Dermis microvascular lymphatic vessel endothelial cell (primary cell): ENCODE measurements around the gene RASAL3. TPM values are rescaled to one million over a fixed set of nuclear protein-coding genes. Genes with fewer than 3 reads are reported as not detected.

ENCODE experiments used
- DNase-seq, 2 donors: peaks; one replicate each; pipeline versions ENCODE4 v3.0.0 to v3.0.0-alpha.2; 2010; ENCODE audit warnings: low read depth in 2 of 2
- total RNA-seq: library from RNA; depleted of rRNA; stranded (reverse); fragments of >200 nt; gene quantifications from 2 replicates; pipeline ENCODE4 v1.2.1, GENCODE V29; 2014

RASAL3 gene
- total RNA-seq, 1 donor from 2014 or later, result 14.4 TPM

DNA sequence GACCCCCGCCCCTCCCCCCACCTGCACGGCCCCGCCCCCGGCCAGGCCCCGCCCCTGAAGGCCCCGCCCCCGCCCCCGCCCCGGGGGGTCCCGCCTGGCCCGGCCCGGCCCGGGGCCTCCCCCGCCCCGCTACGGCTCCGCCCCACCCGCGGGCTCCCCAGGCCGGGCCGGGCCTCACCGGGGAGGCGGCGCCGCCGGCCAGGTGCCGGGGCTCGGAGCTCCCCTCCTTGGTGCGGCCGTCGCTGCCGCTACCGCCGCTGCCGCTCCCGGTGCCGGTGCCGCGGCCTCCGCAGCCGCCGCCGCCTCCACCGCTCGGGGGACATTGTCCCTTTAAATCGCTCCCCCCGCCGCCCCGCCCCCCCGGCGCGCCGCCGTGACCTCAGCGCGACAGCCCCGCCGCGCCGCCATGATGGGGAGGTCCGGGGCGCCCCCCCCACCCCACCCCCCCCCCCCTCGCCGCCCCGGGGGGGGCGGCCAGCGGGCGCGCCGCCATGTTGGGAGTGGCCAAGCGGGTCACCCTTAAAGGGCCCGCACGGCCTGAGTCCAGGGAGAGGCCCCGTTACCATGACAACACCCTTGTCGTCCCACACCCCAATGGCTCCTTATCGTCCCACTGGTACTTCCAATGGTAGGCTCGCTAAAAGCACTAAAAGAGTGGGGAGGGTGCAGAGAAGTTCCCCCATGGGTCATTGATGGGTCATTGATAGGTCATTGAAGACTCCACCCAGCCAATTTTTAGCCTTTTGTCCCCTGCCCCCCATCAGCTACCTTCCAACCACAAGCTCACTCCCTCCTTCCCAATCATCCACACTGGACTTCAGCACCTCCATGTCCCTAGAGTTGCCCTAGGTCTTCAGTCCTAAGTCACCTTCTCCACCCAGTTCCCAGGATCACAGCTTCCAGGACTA, 14.5 kb downstream of the RASAL3 start, which contains the start of gene WIZ:
WIZ (minus strand) TSS at position 337 of the 908 bp plus-strand sequence. CDS start 1,649 bp downstream, outside the sequence.
- DNase-seq, result peak in 1 of 2 donors; percentile 75

DNA sequence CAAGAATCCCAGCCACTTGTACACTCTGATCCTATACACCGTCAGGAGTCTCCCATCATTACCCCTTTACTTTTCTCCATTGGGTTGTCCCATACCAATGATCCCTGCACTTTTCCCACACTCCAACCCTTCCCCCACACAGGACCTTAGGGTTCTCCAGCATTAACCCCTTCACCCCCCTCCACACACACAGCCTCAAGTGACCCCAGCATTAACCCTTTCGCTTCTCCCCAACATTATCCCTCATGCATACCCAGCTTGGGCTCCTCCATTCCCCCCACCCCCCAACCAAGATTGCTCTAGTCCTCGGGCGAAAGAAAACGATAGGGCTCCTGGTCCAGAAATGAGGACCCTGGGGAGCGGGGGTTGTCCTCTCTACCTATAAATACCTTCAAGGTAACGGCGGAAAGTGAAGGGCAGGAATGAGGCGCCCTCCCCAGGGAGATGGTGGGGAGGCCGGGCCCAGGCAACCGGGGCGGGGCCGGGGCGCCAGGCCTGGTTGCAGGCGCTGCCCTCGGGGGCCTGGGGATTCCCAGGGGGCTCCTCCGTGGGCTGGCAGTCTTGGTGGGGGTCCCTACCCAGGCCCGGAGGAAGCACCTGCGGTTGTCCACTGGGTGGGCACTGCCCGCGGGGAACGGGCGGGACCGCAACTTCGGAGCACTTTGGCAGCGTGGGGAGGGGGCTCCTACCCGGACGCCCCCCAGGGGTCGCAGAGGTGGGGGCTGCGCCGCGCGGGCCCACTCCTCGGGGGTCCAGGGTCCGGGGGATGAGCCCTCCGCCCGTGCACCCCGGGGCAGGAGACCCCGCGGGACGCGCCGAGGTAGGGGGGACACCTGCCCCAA, 15.3 kb downstream of the RASAL3 start:
- peak in 1 of 2 donors; percentile 29 for DNase-seq

DNA sequence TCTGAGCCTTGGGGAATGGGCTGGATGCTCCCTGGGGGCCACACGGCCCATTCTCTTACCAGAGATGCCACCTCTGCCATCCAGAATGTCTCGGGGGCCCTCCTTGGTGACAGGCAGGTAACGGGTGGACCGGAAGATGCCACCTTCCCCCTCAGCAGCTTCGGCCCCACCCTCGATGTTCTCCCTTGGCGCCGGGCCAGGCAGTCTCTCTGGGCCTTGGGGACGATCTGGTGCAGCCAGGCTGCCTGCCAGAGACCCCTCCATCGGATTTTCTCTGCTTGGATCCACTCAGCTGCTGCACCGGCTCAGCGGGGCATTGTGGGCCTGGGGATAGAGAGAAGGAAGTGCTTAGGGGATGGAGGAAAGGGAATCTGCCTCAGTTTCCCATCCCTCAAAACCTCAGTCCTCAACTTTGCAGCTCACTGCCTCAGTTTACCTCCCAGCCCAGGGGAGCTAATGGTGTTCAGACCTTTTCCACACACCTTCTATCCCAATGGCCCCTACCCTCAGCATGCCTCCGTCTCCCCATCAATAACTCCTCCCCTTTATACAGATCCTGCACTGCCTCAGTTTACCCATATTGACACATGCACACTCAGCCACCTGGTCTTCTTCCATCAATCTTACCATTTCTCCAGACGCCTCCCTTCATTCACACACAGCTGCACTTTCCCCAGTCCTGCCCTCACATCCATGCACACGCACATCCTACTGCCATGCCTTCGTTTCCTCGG, 16.1 kb downstream of the RASAL3 start:
- DNase-seq, result no peak

DNA sequence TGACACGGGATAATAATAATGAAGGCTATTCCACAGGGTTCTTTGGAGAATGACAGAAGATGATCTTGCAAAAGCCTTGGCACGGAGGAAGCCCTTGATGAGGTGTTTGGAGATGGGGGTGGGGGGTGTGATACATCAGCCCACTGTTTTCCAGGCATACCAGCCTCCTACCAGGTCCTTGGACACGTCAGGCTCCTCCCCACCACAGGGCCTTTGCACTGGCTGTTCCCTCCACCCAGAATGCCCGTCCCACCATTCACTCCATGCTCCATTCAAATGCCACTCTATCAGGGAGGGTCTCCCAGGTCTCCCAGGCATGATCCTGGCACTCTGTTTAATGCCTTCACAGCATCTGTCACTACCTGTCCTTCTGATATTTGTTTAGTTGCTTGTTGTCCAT, 17.3 kb downstream of the RASAL3 start:
- no peak for DNase-seq

DNA sequence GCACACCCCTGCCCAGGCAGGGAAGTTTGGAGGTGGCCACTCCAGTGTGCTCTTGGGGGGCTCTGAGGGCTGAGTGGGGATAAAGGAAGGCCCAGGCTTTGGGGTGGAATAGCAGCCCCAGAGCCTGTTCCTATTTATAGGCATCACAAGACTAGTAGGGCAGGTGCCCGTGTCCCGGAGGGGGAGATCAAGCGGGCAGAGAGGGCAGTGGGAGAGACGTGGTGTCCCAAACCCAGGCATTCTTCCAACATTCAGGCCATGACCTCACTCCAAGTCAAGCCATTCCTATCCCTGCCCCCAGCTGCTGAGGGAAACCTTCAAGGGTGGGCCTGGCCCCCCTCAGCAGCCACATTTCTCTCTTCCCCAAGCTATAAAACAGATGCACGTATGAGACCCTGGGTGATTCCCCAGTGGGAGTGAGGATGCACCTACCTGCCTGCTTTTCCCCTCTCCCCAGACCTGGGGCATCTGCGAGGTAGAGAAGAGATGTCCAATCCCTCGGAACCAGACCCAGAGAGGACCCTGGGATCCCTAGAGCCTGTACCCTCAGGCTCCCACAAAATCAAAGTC, 18.5 kb downstream of the RASAL3 start:
- DNase-seq, result no peak

DNA sequence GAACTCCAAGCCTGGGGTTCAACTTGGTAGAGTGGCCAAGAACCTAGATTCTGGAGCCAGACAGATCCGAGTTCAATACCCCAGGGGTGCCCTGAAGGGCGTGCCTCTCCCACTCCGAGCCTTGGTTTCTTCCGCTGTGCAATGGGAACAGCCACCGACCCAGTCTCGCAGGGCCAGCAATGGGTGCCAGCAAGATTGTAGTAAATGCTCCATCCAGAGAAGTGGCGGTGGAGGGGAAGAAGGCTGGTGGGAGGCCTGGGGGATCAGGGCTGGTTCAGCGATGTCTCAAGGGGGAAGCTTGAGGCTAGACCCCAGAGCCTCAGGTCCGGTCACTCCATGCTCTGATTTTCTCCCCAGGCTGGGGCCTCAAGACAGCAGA, 19.1 kb downstream of the RASAL3 start:
- DNase-seq, result no peak

DNA sequence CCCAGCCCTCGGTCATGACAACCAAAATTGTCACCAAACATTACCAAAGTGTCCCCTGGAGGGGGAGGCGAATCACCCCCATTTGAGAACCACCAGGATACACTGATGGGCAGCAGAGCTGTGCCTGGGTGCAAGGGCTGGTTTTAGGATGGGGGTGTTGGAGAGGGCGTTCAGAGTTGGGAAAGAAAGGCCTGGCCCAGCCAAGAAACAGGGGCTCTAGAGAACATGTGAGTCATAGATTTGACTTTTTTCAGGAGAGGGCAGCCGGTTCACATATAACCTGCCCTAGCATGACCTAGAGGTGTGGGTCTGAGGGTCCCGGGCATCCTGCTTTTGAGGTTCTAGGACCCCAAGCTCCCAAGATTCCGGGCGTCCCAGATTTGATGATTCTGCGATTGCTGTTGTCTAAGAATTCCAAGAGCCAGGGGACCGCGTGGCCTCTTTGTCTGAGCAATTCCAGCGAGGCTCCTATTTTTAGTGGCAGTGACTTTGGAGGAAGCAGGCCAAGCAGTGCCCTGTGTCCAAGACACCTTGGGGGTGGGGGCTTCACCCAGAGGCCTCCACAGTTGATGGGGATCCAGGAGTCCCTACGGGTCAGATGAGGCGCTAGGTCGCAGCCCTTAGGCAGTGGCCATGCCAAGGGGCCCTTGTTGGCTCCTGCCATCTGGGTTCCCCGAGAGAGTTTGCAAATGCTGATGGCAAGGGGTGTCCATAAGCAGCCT, 19.7 kb downstream of the RASAL3 start:
- no peak for DNase-seq

DNA sequence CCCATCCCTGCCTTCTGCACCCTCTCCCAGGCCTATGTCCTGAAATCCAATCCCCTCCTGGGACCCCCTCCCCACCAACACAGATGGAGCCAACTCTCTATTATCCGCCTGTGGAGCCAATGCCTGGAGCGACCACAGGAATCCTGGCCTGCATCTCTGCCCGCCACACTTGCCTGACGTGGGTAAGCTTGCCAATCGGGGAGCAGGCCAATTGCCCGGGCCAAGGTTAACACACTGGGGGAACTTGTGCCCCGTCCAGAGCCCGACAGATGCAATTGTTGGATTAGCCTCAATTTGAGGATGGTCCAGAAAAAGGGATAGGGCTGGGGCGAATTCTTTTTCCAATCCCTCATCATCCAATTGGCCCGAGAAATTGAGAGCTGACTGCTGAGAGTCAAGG, 20.5 kb downstream of the RASAL3 start:
- no peak for DNase-seq

DNA sequence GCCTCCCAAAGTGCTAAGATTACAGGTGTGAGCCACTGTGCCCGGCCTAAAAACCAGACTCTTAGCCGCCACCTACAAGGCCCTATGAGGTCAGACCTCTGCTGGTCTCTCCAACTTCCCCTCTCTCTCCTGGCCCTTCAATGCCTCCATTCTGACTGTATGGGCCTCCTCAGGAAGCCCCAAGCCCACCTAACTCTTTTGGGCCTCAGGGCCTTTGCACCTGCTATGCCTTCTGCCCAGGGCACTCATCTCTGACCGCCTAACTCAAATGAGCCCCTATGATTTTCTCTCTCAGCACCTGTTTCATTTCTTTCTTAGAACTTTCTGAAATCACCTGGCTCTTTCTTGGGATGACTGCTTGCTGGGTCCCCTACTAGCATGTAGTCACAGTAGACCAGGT, 21.0 kb downstream of the RASAL3 start:
- no peak for DNase-seq

DNA sequence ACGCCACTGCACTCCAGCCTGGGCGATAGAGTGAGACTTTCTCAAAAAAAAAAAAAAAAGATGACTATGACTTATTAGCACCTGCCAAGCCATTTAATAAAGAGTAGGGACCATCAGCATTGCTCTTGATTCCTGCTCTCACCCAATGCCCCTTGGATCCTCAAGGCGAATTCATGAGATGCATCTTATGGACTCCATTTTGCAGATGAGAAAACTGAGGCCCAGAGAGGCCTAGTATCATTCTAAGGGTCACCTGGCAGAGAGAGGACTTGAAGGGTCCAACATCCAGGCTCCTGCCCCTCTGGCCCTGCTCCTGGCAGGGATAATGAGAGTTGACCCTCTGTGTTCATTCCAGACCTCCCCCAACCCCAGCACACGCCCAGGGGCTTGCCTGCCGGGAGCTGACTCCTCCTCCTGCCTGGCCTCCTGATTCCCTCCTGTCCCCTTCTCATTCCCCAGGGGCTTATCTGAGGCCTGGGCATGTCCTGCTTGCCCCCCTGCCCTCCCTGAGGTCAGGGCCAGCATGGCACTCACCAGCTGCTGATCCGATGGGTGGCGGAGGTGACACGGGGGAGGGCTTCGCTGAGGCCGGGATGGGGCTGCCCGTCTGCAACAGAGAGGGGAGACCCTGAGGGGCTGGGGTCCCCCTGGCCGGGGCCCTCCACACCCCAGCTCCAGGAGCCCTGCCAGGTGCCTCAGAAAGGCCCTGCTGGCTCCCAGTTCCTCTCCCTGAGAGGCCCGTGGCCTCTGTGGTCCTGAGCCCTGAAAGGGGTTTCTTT, 22.0 kb downstream of the RASAL3 start:
- no peak for DNase-seq

DNA sequence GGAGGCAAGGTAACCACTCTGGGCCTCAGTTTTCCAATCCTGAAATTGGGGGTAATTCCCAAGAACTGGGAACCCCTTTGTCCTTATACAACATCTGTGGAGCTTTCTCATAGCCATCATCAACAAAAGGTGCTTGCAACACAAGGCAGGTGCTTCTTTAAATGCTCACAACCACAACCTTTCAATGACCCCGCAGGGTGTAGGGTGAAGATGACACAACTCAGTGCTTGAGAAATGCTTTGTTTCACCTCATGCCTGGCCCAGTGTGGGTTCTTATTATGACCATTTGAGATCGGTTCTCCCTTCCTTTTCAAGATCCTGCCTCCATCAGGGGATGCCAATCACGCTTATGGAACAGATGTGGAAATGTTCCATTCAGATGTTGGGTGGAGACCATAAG, 23.0 kb downstream of the RASAL3 start:
- no peak for DNase-seq

DNA sequence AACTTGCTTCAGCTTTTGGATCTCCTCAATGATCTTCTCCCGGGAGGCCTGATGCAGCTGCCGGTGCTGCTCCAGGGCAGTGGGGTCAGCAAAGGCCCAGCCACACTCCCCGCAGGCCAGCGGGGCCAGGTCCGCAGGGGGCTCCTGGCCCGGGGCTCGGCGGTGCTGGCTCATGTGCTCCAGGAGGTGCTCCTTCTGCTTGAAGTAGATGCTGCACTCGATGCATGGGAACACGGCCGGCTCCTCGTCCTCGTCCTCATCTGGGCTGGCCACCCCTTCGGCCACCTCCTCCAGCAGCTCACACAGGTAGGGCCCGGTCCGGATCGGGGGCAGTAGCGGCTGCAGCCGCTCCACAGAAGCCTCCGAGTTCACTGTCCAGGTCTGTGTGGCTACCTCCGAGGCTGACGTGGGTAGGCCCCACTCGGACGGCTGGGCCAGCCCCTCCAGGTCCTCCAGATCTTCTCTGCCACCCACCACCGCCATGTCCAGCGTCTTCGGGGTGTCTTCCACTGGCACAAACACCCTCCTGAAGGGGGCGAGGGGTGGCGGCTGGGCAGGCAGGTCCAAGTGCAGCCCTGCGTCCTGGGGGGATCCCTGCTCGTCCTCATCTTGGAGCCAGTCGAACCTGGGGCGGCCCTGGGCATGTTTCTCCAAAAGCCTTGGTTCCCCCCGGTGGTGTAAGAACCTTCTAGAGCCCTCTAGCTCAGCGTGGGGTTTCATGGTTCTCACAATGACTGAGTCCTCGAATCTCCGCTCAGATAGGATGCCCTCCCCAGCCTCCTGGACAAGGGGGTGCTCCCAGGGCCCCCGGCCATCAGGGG, 24.3 kb downstream of the RASAL3 start:
- DNase-seq, result no peak

DNA sequence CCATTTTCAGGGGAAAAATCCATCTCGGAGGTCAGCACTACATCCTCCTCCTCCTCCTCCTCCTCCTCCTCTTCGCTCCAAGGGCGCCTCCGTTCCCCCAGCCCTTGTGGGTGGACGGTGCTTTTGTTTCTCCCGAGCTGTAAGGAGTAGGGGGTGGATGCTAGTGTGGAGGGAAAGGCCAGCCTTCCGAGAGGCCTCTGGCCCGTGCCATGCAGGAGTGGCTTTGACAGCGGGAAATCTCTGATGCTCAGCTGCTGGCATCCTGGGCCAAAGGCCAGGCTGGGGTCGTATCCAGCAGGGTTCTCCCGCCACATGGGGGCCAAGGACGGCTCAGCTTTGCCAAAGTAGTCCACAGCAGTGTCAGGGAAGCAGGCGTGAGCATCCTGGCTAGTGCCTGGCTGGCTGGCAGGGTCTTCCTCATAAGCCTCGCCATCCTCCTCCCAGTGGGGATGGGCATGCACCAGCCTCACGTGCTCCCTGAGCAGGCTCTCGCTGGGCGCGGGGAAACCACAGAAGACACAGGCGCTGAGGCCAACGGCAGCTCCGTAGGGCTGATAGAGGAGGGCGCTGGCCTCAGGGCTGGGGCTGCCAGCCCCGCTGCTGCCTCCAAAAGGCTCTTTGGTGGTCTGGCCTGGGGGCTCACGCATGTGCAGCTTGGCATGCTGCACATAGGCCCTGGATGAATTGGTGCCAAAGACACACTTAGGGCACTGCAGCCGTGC, 25.1 kb downstream of the RASAL3 start:
- DNase-seq, result no peak

DNA sequence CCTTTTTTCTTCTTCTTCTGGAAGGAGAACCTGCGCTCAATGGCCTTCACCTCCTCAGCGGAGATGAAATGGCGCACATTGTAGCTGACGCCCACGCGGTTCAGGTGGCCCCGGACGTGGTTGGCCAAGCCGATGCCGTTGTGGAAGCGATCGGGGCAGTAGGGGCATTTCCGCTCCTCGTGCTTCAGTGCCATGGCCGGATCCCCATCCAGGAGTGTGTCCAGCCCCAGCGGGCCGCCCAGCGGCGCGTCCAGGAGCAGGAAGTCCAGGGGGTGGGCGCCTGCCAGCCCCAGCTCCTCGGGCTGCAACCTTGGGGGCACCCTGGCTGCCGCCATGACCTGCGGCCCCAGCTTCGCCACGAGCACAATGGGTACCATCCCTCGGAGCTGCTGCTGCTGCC, 25.8 kb downstream of the RASAL3 start:
- DNase-seq, result no peak

DNA sequence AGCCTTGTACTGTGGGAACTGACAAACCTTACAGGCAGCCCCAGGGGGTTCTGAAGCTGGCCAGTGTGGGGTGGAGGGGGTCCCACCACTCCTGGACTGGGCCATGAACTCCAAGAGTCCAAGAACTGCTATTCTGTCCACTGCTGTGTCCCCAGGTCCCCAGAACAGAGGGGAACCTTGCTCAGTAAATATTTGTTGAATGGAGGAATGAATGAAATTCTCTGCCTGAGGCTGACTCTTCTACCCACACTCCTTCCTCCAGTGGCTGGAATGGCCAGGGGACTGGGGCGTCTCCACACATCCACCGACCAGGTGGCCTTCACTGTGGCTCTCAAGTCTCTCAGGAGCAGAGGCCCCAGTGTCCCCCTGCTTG, 26.2 kb downstream of the RASAL3 start:
- no peak for DNase-seq

DNA sequence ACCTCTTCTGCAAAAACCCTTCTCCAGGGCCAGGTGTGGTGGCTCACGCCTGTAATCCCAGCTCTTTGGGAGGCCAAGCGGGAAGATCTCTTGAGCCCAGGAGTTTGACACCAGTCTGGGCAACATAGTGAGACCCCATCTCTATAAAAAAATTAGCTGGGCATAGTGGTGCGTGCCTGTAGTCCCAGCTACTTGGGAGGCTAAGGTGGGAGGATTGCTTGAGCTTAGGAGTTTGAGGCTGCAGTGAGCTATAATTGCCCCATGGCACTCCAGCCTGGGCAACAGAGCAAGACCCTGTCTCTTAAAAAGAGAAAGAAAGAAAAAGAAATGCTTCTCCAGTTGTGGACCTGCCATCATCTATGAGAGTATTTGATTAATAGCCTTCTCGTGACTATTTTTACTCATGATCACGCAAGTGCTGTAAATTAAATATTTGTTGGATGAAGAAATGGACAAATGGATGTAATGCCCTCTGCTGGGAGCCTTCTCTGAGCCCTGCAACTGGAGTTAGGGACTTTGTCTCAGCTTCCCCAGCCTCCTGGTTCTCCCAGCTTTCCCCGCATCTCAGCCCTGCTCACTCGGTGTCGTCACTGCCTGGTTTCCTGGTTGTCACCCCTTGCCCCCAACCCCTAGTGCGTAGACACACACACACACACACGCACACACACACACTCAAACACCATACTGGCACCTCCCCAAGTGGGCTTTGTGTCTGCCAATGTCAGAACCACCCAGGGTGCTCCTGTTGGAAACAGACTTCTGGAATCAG, 26.8 kb downstream of the RASAL3 start:
- no peak for DNase-seq

DNA sequence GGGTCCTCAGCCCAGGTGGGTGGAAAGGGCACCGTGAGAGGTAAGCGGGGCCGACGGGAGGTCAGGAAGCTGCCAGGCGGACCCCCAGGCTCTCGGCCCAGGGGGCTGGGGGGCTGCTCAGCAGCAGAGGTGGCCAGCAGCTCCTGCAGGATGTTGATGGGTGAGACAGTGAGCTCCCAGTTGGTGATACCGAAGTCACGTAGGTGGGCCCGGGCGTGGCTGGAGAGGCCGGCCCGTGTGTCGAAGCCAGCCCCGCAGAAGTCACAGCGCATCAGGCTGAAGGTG, 27.6 kb downstream of the RASAL3 start:
- no peak for DNase-seq
